OCI-LY7 (cell line): ENCODE data around the gene PFDN1. TPM values are rescaled to one million over a fixed set of nuclear protein-coding genes. Genes with fewer than 3 reads are reported as not detected.

ENCODE experiments used
- BruUV-seq: library from RNA; stranded (reverse); fragments of 400-500 nt; replicated peaks from 2 replicates; lab custom pipeline; 2021; lab: Mats Ljungman, UMichigan
- CTCF ChIA-PET: fragments of 300-600 bp; sonication (Branson Sonifier 250); formaldehyde crosslinking; loops from one replicate; lab custom pipeline; 2022; ENCODE audit warnings: antibody characterized with exemption; ENCODE audit not compliant: unreplicated experiment; lab: Charles Lee
- POLR2A ChIA-PET: fragments of 300-600 bp; sonication (Branson Sonifier 250); formaldehyde crosslinking; loops from one replicate; lab custom pipeline; 2022; ENCODE audit warnings: antibody characterized with exemption; lab: Charles Lee
- DNase-seq: peaks from one replicate; pipeline ENCODE4 v3.0.0-alpha.2; 2015; ENCODE audit warnings: low spot score
- H2AFZ ChIP-seq: fragments of 200-600 bp; sonication (generic), shearing (Covaris generic); 2 replicates; pipeline ENCODE4 v1.6.1; 2014; ENCODE audit warnings: mild to moderate bottlenecking, antibody characterized with exemption, low read length, moderate library complexity
- H3K27ac ChIP-seq: fragments of 200-600 bp; sonication (generic); 2 replicates; pipeline ENCODE4 v1.5.1; 2014; ENCODE audit warnings: mixed run types, low read depth, mild to moderate bottlenecking, moderate library complexity, low read length, inconsistent platforms; ENCODE audit not compliant: poor library complexity, severe bottlenecking
- H3K36me3 ChIP-seq: fragments of 200-600 bp; sonication (generic); 2 replicates; pipeline ENCODE4 v1.6.1; 2014; ENCODE audit warnings: mild to moderate bottlenecking, antibody characterized with exemption, low read length, moderate library complexity, mixed read lengths; ENCODE audit not compliant: insufficient read depth
- H3K4me1 ChIP-seq: fragments of 200-600 bp; sonication (generic); 2 replicates; pipeline ENCODE4 v1.5.1; 2014; ENCODE audit warnings: mild to moderate bottlenecking, low read length; ENCODE audit not compliant: insufficient read depth, poor library complexity, severe bottlenecking
- H3K4me2 ChIP-seq: fragments of 200-600 bp; sonication (generic); 2 replicates; pipeline ENCODE4 v1.6.1; 2014; ENCODE audit warnings: mild to moderate bottlenecking, low read length
- H3K4me3 ChIP-seq: fragments of 200-600 bp; sonication (generic); 2 replicates; pipeline ENCODE4 v1.5.1; 2014; ENCODE audit warnings: mild to moderate bottlenecking, low read depth, low read length; ENCODE audit not compliant: poor library complexity, severe bottlenecking
- H3K79me2 ChIP-seq: fragments of 200-600 bp; sonication (generic); 2 replicates; pipeline ENCODE4 v1.6.1; 2016; ENCODE audit warnings: low read depth, mild to moderate bottlenecking, low read length, moderate library complexity, mixed read lengths; ENCODE audit not compliant: insufficient read depth
- H3K9me2 ChIP-seq: fragments of 200-600 bp; sonication (generic); 2 replicates; pipeline ENCODE4 v1.6.1; 2016; ENCODE audit warnings: mild to moderate bottlenecking, low read length, mixed read lengths; ENCODE audit not compliant: insufficient read depth
- H3K9me3 ChIP-seq: fragments of 200-600 bp; sonication (generic); 2 replicates; pipeline ENCODE4 v1.6.1; 2014; ENCODE audit warnings: mild to moderate bottlenecking, mixed run types, low read length, mixed read lengths
- H4K20me1 ChIP-seq: fragments of 200-600 bp; sonication (generic); 2 replicates; pipeline ENCODE4 v1.6.1; 2014; ENCODE audit warnings: mild to moderate bottlenecking, antibody characterized with exemption, low read length, moderate library complexity, mixed read lengths; ENCODE audit not compliant: insufficient read depth
- CTCF ChIP-seq: fragments of 200-600 bp; sonication (generic); conservative IDR thresholded peaks from 2 replicates; pipeline ENCODE4 v1.5.1; 2014; ENCODE audit warnings: mild to moderate bottlenecking, antibody characterized with exemption, low read length, moderate library complexity, mixed read lengths
- EZH2phosphoT487 ChIP-seq: fragments of 200-600 bp; sonication (generic); IDR thresholded peaks from 2 replicates; pipeline ENCODE4 v1.6.1; 2018; ENCODE audit warnings: low read depth, borderline replicate concordance, mild to moderate bottlenecking, mixed run types, antibody characterized with exemption, low read length, moderate library complexity, mixed read lengths
- intact Hi-C: fragments of 100-400 bp; cut with micrococcal nuclease; formaldehyde crosslinking; loops from one replicate; pipeline ENCODE4 v1.10.0; 2022; ENCODE audit not compliant: unreplicated experiment
- total RNA-seq, 2 experiments: library from RNA; depleted of rRNA in 1 of 2; stranded (reverse); fragments of >200 nt in 1 of 2; shearing (Covaris generic) in 1 of 2; gene quantifications; 2 replicates each; pipeline ENCODE4 v1.2.3, GENCODE V29; 2014 to 2022

The PFDN1 gene
- total RNA-seq, 2 experiments from 2014 or later: 51.3 to 73.9 TPM

GRCh38 chr5:140232731-140233130 is 70.2 kb downstream of the PFDN1 start:
- DNase-seq: no peak
- Histone ChIP-seq H3K9me2 (no peaks in the 10 kb centered on the region), H4K20me1 (no peaks in the 10 kb centered on the region), H3K36me3 (no peaks in the 10 kb centered on the region), H3K4me3 (no peak overlapping the region), H3K4me2 (no peak overlapping the region), H3K79me2 (no peaks in the 10 kb centered on the region), H3K9me3 (no peaks in the 10 kb centered on the region), H2AFZ (no peak overlapping the region), H3K27ac (no peak overlapping the region), H3K4me1 (no peaks in the 10 kb centered on the region)
- no peak for TF ChIP-seq EZH2phosphoT487
- no peak for TF ChIP-seq CTCF
- ChIA-PET POLR2A (interaction anchor here (0.6 to 1.2 kb wide), 2 partner anchors 11 to 34 kb away, joined by 3 read pairs; no protein-coding TSS in a partner anchor), CTCF (interaction anchor here (0.7 kb wide), 1 partner anchor 26 kb away, joined by 3 read pairs; no protein-coding TSS in a partner anchor)
- no TSS peak for BruUV-seq
- intact Hi-C loops: no loop called here

- Histone ChIP-seq H3K36me3 (no peaks in the 10 kb centered on the region), H3K4me3 (no peak overlapping the region), H3K9me2 (no peaks in the 10 kb centered on the region), H2AFZ (no peak overlapping the region), H3K4me1 (no peaks in the 10 kb centered on the region), H4K20me1 (no peaks in the 10 kb centered on the region), H3K79me2 (no peaks in the 10 kb centered on the region), H3K9me3 (no peaks in the 10 kb centered on the region), H3K27ac (no peak overlapping the region), H3K4me2 (no peak overlapping the region)
- CTCF ChIA-PET: no interaction called here
- TF ChIP-seq CTCF: no peak
- no peak for DNase-seq
- intact Hi-C loops: no loop called here
- no TSS peak for BruUV-seq
- POLR2A ChIA-PET: interaction anchor here (0.6 to 1.0 kb wide), 2 partner anchors 9 to 124 kb away, joined by 3 to 5 read pairs; no protein-coding TSS in a partner anchor
Observed at GRCh38 chr5:140230373-140230772, 72.5 kb downstream of the PFDN1 start.

- ChIA-PET CTCF (no interaction called here), POLR2A (no interaction called here)
- no peak overlapping the region for H3K4me2 ChIP-seq
- H3K9me3 ChIP-seq: no peaks in the 10 kb centered on the region
- no peak overlapping the region for H2AFZ ChIP-seq
- no peaks in the 10 kb centered on the region for H3K36me3 ChIP-seq
- no peak for DNase-seq
- H3K4me1 ChIP-seq: no peaks in the 10 kb centered on the region
- TF ChIP-seq EZH2phosphoT487: no peak
- TF ChIP-seq CTCF: no peak
- H3K4me3 ChIP-seq: no peak overlapping the region
- H3K79me2 ChIP-seq: no peaks in the 10 kb centered on the region
- no peaks in the 10 kb centered on the region for H3K9me2 ChIP-seq
- intact Hi-C loops: no loop called here
- H3K27ac ChIP-seq: no peak overlapping the region
- no TSS peak for BruUV-seq
- no peaks in the 10 kb centered on the region for H4K20me1 ChIP-seq
Observed at GRCh38 chr5:140228364-140228837, 74.5 kb downstream of the PFDN1 start.
